Upper lobe of left lung (tissue), 4 donors: ENCODE results near the gene GCDH.

Experiments
- EP300 ChIP-seq, 4 donors: sonication (generic); formaldehyde crosslinking; IDR thresholded peaks; one replicate each; pipeline ENCODE4 v1.5.1; 2017; ENCODE audit warnings: antibody characterized with exemption in 4 of 4, control low read depth in 2 of 4
- POLR2A ChIP-seq, 4 donors: fragments of 450-650 bp; IDR thresholded peaks; one replicate each; pipeline ENCODE4 v1.5.1; 2016 to 2017; ENCODE audit warnings: antibody characterized with exemption in 4 of 4, mild to moderate bottlenecking in 2 of 4
- TF ChIP-seq, protein P1 (sequence below), 6 experiments: fragments of 450-650 bp in 4 of 6; fragments of 200-600 bp in 2 of 6; sonication (generic) in 2 of 6; IDR thresholded peaks; one replicate each; pipeline ENCODE4 v1.5.1; 2016 to 2019; ENCODE audit warnings: antibody characterized with exemption in 6 of 6

DNA sequence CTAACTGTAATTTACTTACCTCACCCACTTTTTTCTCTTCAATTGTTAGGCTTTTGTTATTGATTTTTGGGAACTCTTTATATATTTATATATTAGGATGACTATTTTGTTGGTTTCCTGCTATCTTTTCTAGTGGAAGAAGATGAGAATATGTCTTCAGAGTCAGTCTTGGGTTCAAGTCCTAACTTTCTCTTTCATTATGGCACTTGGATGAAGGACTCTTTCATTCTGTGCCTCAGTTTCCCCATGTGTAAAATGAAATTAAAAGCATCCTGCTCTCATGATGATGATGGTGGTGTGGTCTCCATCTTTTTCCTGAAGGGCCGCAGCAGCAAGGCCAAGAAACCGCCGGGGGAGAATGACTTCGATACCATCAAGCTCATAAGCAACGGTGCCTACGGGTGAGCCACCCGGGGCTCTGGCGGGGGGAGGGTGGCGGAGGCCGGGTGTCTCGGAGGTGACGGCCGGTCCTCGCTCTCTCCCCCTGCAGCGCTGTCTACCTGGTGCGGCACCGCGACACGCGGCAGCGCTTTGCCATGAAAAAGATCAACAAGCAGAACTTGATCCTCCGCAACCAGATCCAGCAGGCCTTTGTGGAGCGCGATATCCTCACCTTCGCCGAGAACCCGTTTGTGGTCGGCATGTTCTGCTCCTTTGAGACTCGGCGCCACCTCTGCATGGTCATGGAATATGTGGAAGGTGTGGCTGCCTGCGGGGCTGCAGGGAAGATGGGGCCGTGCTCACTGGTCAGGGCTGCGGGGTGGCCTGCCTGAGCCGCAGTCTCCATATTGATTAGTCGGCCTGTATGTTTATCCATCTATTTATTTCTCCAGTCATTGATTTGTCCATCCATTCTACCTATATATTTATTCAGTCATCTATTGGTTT is 32.7 kb upstream of the GCDH start:
- no peak for TF ChIP-seq EP300 (IDR thresholded peaks at IDR 0.05)
- TF ChIP-seq, protein P1, sequence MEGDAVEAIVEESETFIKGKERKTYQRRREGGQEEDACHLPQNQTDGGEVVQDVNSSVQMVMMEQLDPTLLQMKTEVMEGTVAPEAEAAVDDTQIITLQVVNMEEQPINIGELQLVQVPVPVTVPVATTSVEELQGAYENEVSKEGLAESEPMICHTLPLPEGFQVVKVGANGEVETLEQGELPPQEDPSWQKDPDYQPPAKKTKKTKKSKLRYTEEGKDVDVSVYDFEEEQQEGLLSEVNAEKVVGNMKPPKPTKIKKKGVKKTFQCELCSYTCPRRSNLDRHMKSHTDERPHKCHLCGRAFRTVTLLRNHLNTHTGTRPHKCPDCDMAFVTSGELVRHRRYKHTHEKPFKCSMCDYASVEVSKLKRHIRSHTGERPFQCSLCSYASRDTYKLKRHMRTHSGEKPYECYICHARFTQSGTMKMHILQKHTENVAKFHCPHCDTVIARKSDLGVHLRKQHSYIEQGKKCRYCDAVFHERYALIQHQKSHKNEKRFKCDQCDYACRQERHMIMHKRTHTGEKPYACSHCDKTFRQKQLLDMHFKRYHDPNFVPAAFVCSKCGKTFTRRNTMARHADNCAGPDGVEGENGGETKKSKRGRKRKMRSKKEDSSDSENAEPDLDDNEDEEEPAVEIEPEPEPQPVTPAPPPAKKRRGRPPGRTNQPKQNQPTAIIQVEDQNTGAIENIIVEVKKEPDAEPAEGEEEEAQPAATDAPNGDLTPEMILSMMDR (IDR thresholded peaks at IDR 0.05), result no peak
- no peak for TF ChIP-seq POLR2A (IDR thresholded peaks at IDR 0.05)
